ENCODE measurements around the gene CFAP45.

Gene CFAP45

DNA sequence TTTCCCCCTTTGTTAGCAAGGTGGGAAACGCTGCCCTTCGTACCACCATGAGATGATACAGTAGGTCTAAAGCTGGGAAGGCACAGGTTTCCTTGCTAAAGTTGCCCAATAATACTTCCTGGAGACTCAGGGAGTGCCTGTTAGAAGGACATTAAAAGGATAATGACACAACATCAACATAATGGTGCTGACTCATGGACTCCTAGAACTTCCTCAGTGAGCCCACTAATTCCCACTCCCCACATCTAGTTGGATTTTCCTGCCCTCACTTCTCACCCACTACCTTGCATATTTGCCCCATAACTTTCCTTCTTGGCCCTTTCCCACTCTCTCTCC, 17.5 kb downstream of the CFAP45 start:
- TF ChIP-seq CTCF (IDR thresholded peaks at IDR 0.05; ENCODE audit: low read depth, low read length, missing control alignments): no peak
- H3K4me3 ChIP-seq (ENCODE audit: low read depth, low read length): no peak overlapping the region
- no peak for DNase-seq (ENCODE audit: low read depth)

GRCh38 chr1:159881622-159882526, 18.1 kb downstream of the CFAP45 start:
- no peak overlapping the region for H3K4me3 ChIP-seq (ENCODE audit: low read depth, low read length)
- no peak for TF ChIP-seq CTCF (IDR thresholded peaks at IDR 0.05; ENCODE audit: low read depth, low read length, missing control alignments)
- no peak for DNase-seq (ENCODE audit: low read depth)

GRCh38 chr1:159880430-159880829, 19.5 kb downstream of the CFAP45 start:
- DNase-seq (ENCODE audit: low read depth): no peak
- TF ChIP-seq CTCF (IDR thresholded peaks at IDR 0.05; ENCODE audit: low read depth, low read length, missing control alignments): no peak
- H3K4me3 ChIP-seq (ENCODE audit: low read depth, low read length): no peak overlapping the region

- H3K4me3 ChIP-seq (ENCODE audit: low read depth, low read length): no peak overlapping the region
Observed at GRCh38 chr1:159879977-159880376, 20.0 kb downstream of the CFAP45 start.

GRCh38 chr1:159879136-159879535, 20.8 kb downstream of the CFAP45 start:
- DNase-seq (ENCODE audit: low read depth): no peak
- H3K4me3 ChIP-seq (ENCODE audit: low read depth, low read length): no peak overlapping the region
- TF ChIP-seq CTCF (IDR thresholded peaks at IDR 0.05; ENCODE audit: low read depth, low read length, missing control alignments): no peak

More at GRCh38 chr1:159879977-159880376, 20.0 kb downstream of the CFAP45 start:
- TF ChIP-seq CTCF (IDR thresholded peaks at IDR 0.05; ENCODE audit: low read depth, low read length, missing control alignments): no peak
- DNase-seq (ENCODE audit: low read depth): no peak

GRCh38 chr1:159877695-159878444, 22.1 kb downstream of the CFAP45 start:
- TF ChIP-seq CTCF (IDR thresholded peaks at IDR 0.05; ENCODE audit: low read depth, low read length, missing control alignments): no peak
- no peak overlapping the region for H3K4me3 ChIP-seq (ENCODE audit: low read depth, low read length)

More at GRCh38 chr1:159877695-159878444, 22.1 kb downstream of the CFAP45 start:
- no peak for DNase-seq (ENCODE audit: low read depth)

All from GM12864 (cell line).